Measurements from ENCODE around the gene CALD1. TPM values are rescaled to one million over a fixed set of nuclear protein-coding genes. Genes with fewer than 3 reads are reported as not detected.

CALD1 gene
- polyA plus RNA-seq, 1 donor = 191 TPM

GRCh38 chr7:134891696-134892678, 112.6 kb downstream of the CALD1 start:
- no peaks in the 10 kb centered on the region for H3K27me3 ChIP-seq (ENCODE audit: control insufficient read depth, insufficient read depth, low read length)
- peaks cover under 1% of the 10 kb centered on the region for H3K4me1 ChIP-seq (ENCODE audit: control insufficient read depth, insufficient read depth, low read length)
- H3K4me3 ChIP-seq (ENCODE audit: low read length) = peak overlapping the region; percentile 55
- 18% methylated on average over 4 of the region's 14 CpGs for WGBS (ENCODE audit: insufficient coverage, low lambda C conversion rate)
- H3K27ac ChIP-seq (ENCODE audit: low read length) = peak overlapping the region; percentile 50
- H3K36me3 ChIP-seq (ENCODE audit: control insufficient read depth, insufficient read depth, low read length) = no peaks in the 10 kb centered on the region
- DNase-seq = peak in 1 of 2 donors; percentile 29
- H3K9me3 ChIP-seq (ENCODE audit: control insufficient read depth, low read depth, low read length) = no peaks in the 10 kb centered on the region

- Histone ChIP-seq H3K4me3 (ENCODE audit: low read length) (no peak overlapping the region), H3K27ac (ENCODE audit: low read length) (peak overlapping the region; percentile 18), H3K9me3 (ENCODE audit: control insufficient read depth, low read depth, low read length) (no peaks in the 10 kb centered on the region), H3K36me3 (ENCODE audit: control insufficient read depth, insufficient read depth, low read length) (no peaks in the 10 kb centered on the region), H3K27me3 (ENCODE audit: control insufficient read depth, insufficient read depth, low read length) (no peaks in the 10 kb centered on the region), H3K4me1 (ENCODE audit: control insufficient read depth, insufficient read depth, low read length) (no peaks in the 10 kb centered on the region)
- WGBS (ENCODE audit: insufficient coverage, low lambda C conversion rate) = 38% methylated on average over 3 of the region's 3 CpGs
- no peak for DNase-seq
These were observed 113.5 kb downstream of the CALD1 start for GRCh38 chr7:134892963-134893362.

- no peak for DNase-seq
- no peaks in the 10 kb centered on the region for H3K27me3 ChIP-seq (ENCODE audit: control insufficient read depth, insufficient read depth, low read length)
- H3K36me3 ChIP-seq (ENCODE audit: control insufficient read depth, insufficient read depth, low read length) = no peaks in the 10 kb centered on the region
- no peaks in the 10 kb centered on the region for H3K4me1 ChIP-seq (ENCODE audit: control insufficient read depth, insufficient read depth, low read length)
- 93% methylated on average over 3 of the region's 7 CpGs for WGBS (ENCODE audit: insufficient coverage, low lambda C conversion rate)
- no peak overlapping the region for H3K27ac ChIP-seq (ENCODE audit: low read length)
- no peak overlapping the region for H3K4me3 ChIP-seq (ENCODE audit: low read length)
- no peaks in the 10 kb centered on the region for H3K9me3 ChIP-seq (ENCODE audit: control insufficient read depth, low read depth, low read length)
These were observed 114.5 kb downstream of the CALD1 start for GRCh38 chr7:134893920-134894319.

GRCh38 chr7:134894928-134895327, 115.5 kb downstream of the CALD1 start:
- no peaks in the 10 kb centered on the region for H3K27me3 ChIP-seq (ENCODE audit: control insufficient read depth, insufficient read depth, low read length)
- H3K4me3 ChIP-seq (ENCODE audit: low read length) = no peak overlapping the region
- 88% methylated on average over 1 of the region's 1 CpG for WGBS (ENCODE audit: insufficient coverage, low lambda C conversion rate)
- no peak for DNase-seq
- H3K27ac ChIP-seq (ENCODE audit: low read length) = no peak overlapping the region
- H3K4me1 ChIP-seq (ENCODE audit: control insufficient read depth, insufficient read depth, low read length) = peaks cover 4% of the 10 kb centered on the region
- H3K36me3 ChIP-seq (ENCODE audit: control insufficient read depth, insufficient read depth, low read length) = no peaks in the 10 kb centered on the region
- no peaks in the 10 kb centered on the region for H3K9me3 ChIP-seq (ENCODE audit: control insufficient read depth, low read depth, low read length)

GRCh38 chr7:134896073-134896472, 116.6 kb downstream of the CALD1 start:
- peaks cover 8% of the 10 kb centered on the region for H3K4me1 ChIP-seq (ENCODE audit: control insufficient read depth, insufficient read depth, low read length)
- WGBS (ENCODE audit: insufficient coverage, low lambda C conversion rate) = 90% methylated on average over 2 of the region's 4 CpGs
- H3K9me3 ChIP-seq (ENCODE audit: control insufficient read depth, low read depth, low read length) = no peaks in the 10 kb centered on the region
- no peaks in the 10 kb centered on the region for H3K36me3 ChIP-seq (ENCODE audit: control insufficient read depth, insufficient read depth, low read length)
- no peak overlapping the region for H3K4me3 ChIP-seq (ENCODE audit: low read length)
- H3K27me3 ChIP-seq (ENCODE audit: control insufficient read depth, insufficient read depth, low read length) = no peaks in the 10 kb centered on the region
- no peak for DNase-seq
- H3K27ac ChIP-seq (ENCODE audit: low read length) = no peak overlapping the region

- Histone ChIP-seq H3K27me3 (ENCODE audit: control insufficient read depth, insufficient read depth, low read length) (no peaks in the 10 kb centered on the region), H3K4me3 (ENCODE audit: low read length) (no peak overlapping the region), H3K36me3 (ENCODE audit: control insufficient read depth, insufficient read depth, low read length) (no peaks in the 10 kb centered on the region), H3K4me1 (ENCODE audit: control insufficient read depth, insufficient read depth, low read length) (peaks cover 23% of the 10 kb centered on the region), H3K27ac (ENCODE audit: low read length) (no peak overlapping the region), H3K9me3 (ENCODE audit: control insufficient read depth, low read depth, low read length) (no peaks in the 10 kb centered on the region)
- DNase-seq = no peak
- WGBS (ENCODE audit: insufficient coverage, low lambda C conversion rate) = no CpG with 5 or more reads among the region's 7 CpGs
These were observed 118.5 kb downstream of the CALD1 start for GRCh38 chr7:134897936-134898335.

GRCh38 chr7:134899729-134900128, 120.3 kb downstream of the CALD1 start:
- no CpG with 5 or more reads among the region's 3 CpGs for WGBS (ENCODE audit: insufficient coverage, low lambda C conversion rate)
- no peaks in the 10 kb centered on the region for H3K27me3 ChIP-seq (ENCODE audit: control insufficient read depth, insufficient read depth, low read length)
- H3K4me1 ChIP-seq (ENCODE audit: control insufficient read depth, insufficient read depth, low read length) = peaks cover 24% of the 10 kb centered on the region
- no peak overlapping the region for H3K4me3 ChIP-seq (ENCODE audit: low read length)
- H3K9me3 ChIP-seq (ENCODE audit: control insufficient read depth, low read depth, low read length) = no peaks in the 10 kb centered on the region
- no peak overlapping the region for H3K27ac ChIP-seq (ENCODE audit: low read length)
- H3K36me3 ChIP-seq (ENCODE audit: control insufficient read depth, insufficient read depth, low read length) = no peaks in the 10 kb centered on the region
- peak in 1 of 2 donors; percentile 18 for DNase-seq

GRCh38 chr7:134900166-134900982, 120.9 kb downstream of the CALD1 start:
- Histone ChIP-seq H3K4me1 (ENCODE audit: control insufficient read depth, insufficient read depth, low read length) (peaks cover 24% of the 10 kb centered on the region), H3K27ac (ENCODE audit: low read length) (peak overlapping the region; percentile 81), H3K36me3 (ENCODE audit: control insufficient read depth, insufficient read depth, low read length) (no peaks in the 10 kb centered on the region), H3K27me3 (ENCODE audit: control insufficient read depth, insufficient read depth, low read length) (no peaks in the 10 kb centered on the region), H3K4me3 (ENCODE audit: low read length) (no peak overlapping the region), H3K9me3 (ENCODE audit: control insufficient read depth, low read depth, low read length) (no peaks in the 10 kb centered on the region)
- 80% methylated on average over 3 of the region's 9 CpGs for whole genome bisulfite sequencing (ENCODE audit: insufficient coverage, low lambda C conversion rate)
- DNase-seq = no peak

GRCh38 chr7:134901389-134902020, 122.1 kb downstream of the CALD1 start:
- Histone ChIP-seq H3K27ac (ENCODE audit: low read length) (peak overlapping the region; percentile 81), H3K4me1 (ENCODE audit: control insufficient read depth, insufficient read depth, low read length) (peaks cover 24% of the 10 kb centered on the region), H3K4me3 (ENCODE audit: low read length) (no peak overlapping the region), H3K9me3 (ENCODE audit: control insufficient read depth, low read depth, low read length) (no peaks in the 10 kb centered on the region), H3K27me3 (ENCODE audit: control insufficient read depth, insufficient read depth, low read length) (no peaks in the 10 kb centered on the region), H3K36me3 (ENCODE audit: control insufficient read depth, insufficient read depth, low read length) (no peaks in the 10 kb centered on the region)
- WGBS (ENCODE audit: insufficient coverage, low lambda C conversion rate) = no CpG with 5 or more reads among the region's 4 CpGs
- DNase-seq = peak; percentile 47 to 80

GRCh38 chr7:134902058-134902457, 122.6 kb downstream of the CALD1 start:
- H3K27ac ChIP-seq (ENCODE audit: low read length) = peak overlapping the region; percentile 81
- H3K4me3 ChIP-seq (ENCODE audit: low read length) = no peak overlapping the region
- peaks cover 24% of the 10 kb centered on the region for H3K4me1 ChIP-seq (ENCODE audit: control insufficient read depth, insufficient read depth, low read length)
- H3K9me3 ChIP-seq (ENCODE audit: control insufficient read depth, low read depth, low read length) = no peaks in the 10 kb centered on the region
- H3K27me3 ChIP-seq (ENCODE audit: control insufficient read depth, insufficient read depth, low read length) = no peaks in the 10 kb centered on the region
- no peaks in the 10 kb centered on the region for H3K36me3 ChIP-seq (ENCODE audit: control insufficient read depth, insufficient read depth, low read length)
- DNase-seq = peak; percentile 25 to 58
- no CpG with 5 or more reads among the region's 2 CpGs for WGBS (ENCODE audit: insufficient coverage, low lambda C conversion rate)

All from large intestine (tissue), 3 donors.